ENCODE measurements around the gene GLDN. TPM values are rescaled to one million over a fixed set of nuclear protein-coding genes. Genes with fewer than 3 reads are reported as not detected.

GLDN gene
- total RNA-seq, 1 donor from 2014 or later, result 0.26 TPM

GRCh38 chr15:51342227-51342999, 958 bp downstream of the GLDN start:
- Histone ChIP-seq H3K27me3 (ENCODE audit: control insufficient read depth, insufficient read depth, low read length) (peaks cover 28% of the 10 kb centered on the region), H3K36me3 (ENCODE audit: control insufficient read depth, insufficient read depth, low read length) (no peaks in the 10 kb centered on the region), H3K4me3 (ENCODE audit: low read depth, low read length) (no peak overlapping the region)
- TF ChIP-seq, protein P1, sequence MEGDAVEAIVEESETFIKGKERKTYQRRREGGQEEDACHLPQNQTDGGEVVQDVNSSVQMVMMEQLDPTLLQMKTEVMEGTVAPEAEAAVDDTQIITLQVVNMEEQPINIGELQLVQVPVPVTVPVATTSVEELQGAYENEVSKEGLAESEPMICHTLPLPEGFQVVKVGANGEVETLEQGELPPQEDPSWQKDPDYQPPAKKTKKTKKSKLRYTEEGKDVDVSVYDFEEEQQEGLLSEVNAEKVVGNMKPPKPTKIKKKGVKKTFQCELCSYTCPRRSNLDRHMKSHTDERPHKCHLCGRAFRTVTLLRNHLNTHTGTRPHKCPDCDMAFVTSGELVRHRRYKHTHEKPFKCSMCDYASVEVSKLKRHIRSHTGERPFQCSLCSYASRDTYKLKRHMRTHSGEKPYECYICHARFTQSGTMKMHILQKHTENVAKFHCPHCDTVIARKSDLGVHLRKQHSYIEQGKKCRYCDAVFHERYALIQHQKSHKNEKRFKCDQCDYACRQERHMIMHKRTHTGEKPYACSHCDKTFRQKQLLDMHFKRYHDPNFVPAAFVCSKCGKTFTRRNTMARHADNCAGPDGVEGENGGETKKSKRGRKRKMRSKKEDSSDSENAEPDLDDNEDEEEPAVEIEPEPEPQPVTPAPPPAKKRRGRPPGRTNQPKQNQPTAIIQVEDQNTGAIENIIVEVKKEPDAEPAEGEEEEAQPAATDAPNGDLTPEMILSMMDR (IDR thresholded peaks at IDR 0.05; ENCODE audit: insufficient read depth, low read length, severe bottlenecking), result no peak
- no peak for DNase-seq (ENCODE audit: low read depth)
- FAIRE-seq, result no peak

GRCh38 chr15:51343466-51343865, 2.0 kb downstream of the GLDN start:
- no peak for FAIRE-seq

GRCh38 chr15:51346136-51346535, 4.7 kb downstream of the GLDN start:
- no peak for FAIRE-seq
- peaks cover 18% of the 10 kb centered on the region for H3K27me3 ChIP-seq (ENCODE audit: control insufficient read depth, insufficient read depth, low read length)

More at GRCh38 chr15:51343466-51343865, 2.0 kb downstream of the GLDN start:
- Histone ChIP-seq H3K36me3 (ENCODE audit: control insufficient read depth, insufficient read depth, low read length) (no peaks in the 10 kb centered on the region), H3K27me3 (ENCODE audit: control insufficient read depth, insufficient read depth, low read length) (peaks cover 28% of the 10 kb centered on the region), H3K4me3 (ENCODE audit: low read depth, low read length) (no peak overlapping the region)
- no peak for DNase-seq (ENCODE audit: low read depth)
- TF ChIP-seq, protein P1 (IDR thresholded peaks at IDR 0.05; ENCODE audit: insufficient read depth, low read length, severe bottlenecking), result no peak

DNA sequence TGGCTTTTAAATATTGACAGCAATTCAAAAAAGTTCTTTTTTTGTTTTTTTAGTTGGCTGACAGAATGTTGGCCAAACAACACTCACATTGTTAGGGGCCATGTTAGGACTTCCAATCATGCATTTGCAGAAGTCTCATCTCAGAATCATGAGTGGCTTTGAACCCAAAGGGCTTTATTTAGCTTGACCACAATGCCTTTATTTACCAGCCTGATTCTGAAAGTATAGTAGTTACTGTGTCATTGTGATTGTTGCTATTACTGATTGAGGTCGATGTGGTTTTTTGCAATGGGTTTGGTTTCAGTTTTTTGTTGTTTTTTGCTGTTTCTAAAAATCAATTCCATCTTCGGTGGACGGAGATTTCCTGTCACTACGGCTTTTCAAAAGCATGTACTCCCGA, 7.2 kb downstream of the GLDN start:
- Histone ChIP-seq H3K27me3 (ENCODE audit: control insufficient read depth, insufficient read depth, low read length) (peaks cover 5% of the 10 kb centered on the region), H3K36me3 (ENCODE audit: control insufficient read depth, insufficient read depth, low read length) (no peaks in the 10 kb centered on the region), H3K4me3 (ENCODE audit: low read depth, low read length) (no peak overlapping the region)
- DNase-seq (ENCODE audit: low read depth) (no peak), FAIRE-seq (no peak)
- TF ChIP-seq, protein P1 (IDR thresholded peaks at IDR 0.05; ENCODE audit: insufficient read depth, low read length, severe bottlenecking), result no peak

More at GRCh38 chr15:51346136-51346535, 4.7 kb downstream of the GLDN start:
- TF ChIP-seq, protein P1 (IDR thresholded peaks at IDR 0.05; ENCODE audit: insufficient read depth, low read length, severe bottlenecking), result no peak
- Histone ChIP-seq H3K4me3 (ENCODE audit: low read depth, low read length) (no peak overlapping the region), H3K36me3 (ENCODE audit: control insufficient read depth, insufficient read depth, low read length) (no peaks in the 10 kb centered on the region)
- DNase-seq (ENCODE audit: low read depth), result no peak

GRCh38 chr15:51349156-51349844, 7.8 kb downstream of the GLDN start:
- TF ChIP-seq, protein P1 (IDR thresholded peaks at IDR 0.05; ENCODE audit: insufficient read depth, low read length, severe bottlenecking), result no peak
- no peak overlapping the region for H3K4me3 ChIP-seq (ENCODE audit: low read depth, low read length)
- no peak for DNase-seq (ENCODE audit: low read depth)
- no peaks in the 10 kb centered on the region for H3K36me3 ChIP-seq (ENCODE audit: control insufficient read depth, insufficient read depth, low read length)
- FAIRE-seq, result no peak
- peaks cover 5% of the 10 kb centered on the region for H3K27me3 ChIP-seq (ENCODE audit: control insufficient read depth, insufficient read depth, low read length)

Data from bronchial epithelial cell (primary cell).